Activated CD8-positive, alpha-beta memory T cell treated with anti-CD3 and anti-CD28 coated beads, Interleukin-2, amount 10 ng/mL, durations not matched to agents 7 days and 5 days (primary cell): Measurements from ENCODE around the gene DHRSX. TPM values are rescaled to one million over a fixed set of nuclear protein-coding genes. Genes with fewer than 3 reads are reported as not detected.

Experiments
- ATAC-seq: fragments of 150-1000 bp; cut with Tn5 transposase; one replicate; pipeline ENCODE4 v1.10.0; 2021; ENCODE audit warnings: moderate library complexity
- CTCF ChIA-PET: fragments of 350-600 bp; sonication (Branson Sonifier 250); formaldehyde crosslinking; loops from one replicate; lab custom pipeline; 2021; ENCODE audit warnings: antibody characterized with exemption; lab: Charles Lee
- DNase-seq: peaks from one replicate; pipeline ENCODE4 v3.0.0-alpha.2; 2020
- H3K27ac Mint-ChIP-seq: one replicate; pipeline ENCODE4 v1.8.0; 2021; ENCODE audit warnings: mild to moderate bottlenecking, mixed read lengths
- H3K27me3 Mint-ChIP-seq: one replicate; pipeline ENCODE4 v1.8.0; 2021; ENCODE audit warnings: mixed read lengths
- H3K36me3 Mint-ChIP-seq: one replicate; pipeline ENCODE4 v1.8.0; 2021; ENCODE audit warnings: mild to moderate bottlenecking, mixed read lengths
- H3K4me1 Mint-ChIP-seq: one replicate; pipeline ENCODE4 v1.8.0; 2021; ENCODE audit warnings: mixed read lengths
- H3K4me3 Mint-ChIP-seq: one replicate; pipeline ENCODE4 v1.8.0; 2021; ENCODE audit warnings: mild to moderate bottlenecking, moderate library complexity, mixed read lengths
- H3K9me3 Mint-ChIP-seq: one replicate; pipeline ENCODE4 v1.8.0; 2022; ENCODE audit warnings: low read depth, mixed read lengths
- total RNA-seq, 2 experiments: library from RNA; stranded (reverse); gene quantifications; one replicate each; pipeline ENCODE4 v1.2.3, GENCODE V29; 2021

The DHRSX gene
- total RNA-seq, 2 experiments from 2014 or later = 21.1 to 22.5 TPM

GRCh38 chrX:2188330-2188792 is 312.4 kb downstream of the DHRSX start:
- no peaks in the 10 kb centered on the region for H3K27me3 Mint-ChIP-seq
- no peaks in the 10 kb centered on the region for H3K4me1 Mint-ChIP-seq
- DNase-seq = no peak
- H3K9me3 Mint-ChIP-seq = peaks cover 17% of the 10 kb centered on the region
- peaks cover 2% of the 10 kb centered on the region for H3K36me3 Mint-ChIP-seq
- no peak for ATAC-seq
- no peak overlapping the region for H3K27ac Mint-ChIP-seq
- CTCF ChIA-PET = no interaction called here
- no peak overlapping the region for H3K4me3 Mint-ChIP-seq

GRCh38 chrX:2187352-2188115 is 313.2 kb downstream of the DHRSX start:
- Mint-ChIP-seq H3K4me3 (no peak overlapping the region), H3K27ac (no peak overlapping the region), H3K9me3 (peaks cover 15% of the 10 kb centered on the region), H3K4me1 (no peaks in the 10 kb centered on the region), H3K27me3 (no peaks in the 10 kb centered on the region), H3K36me3 (peaks cover 2% of the 10 kb centered on the region)
- CTCF ChIA-PET = no interaction called here
- ATAC-seq (no peak), DNase-seq (no peak)

GRCh38 chrX:2185341-2186082 is 315.3 kb downstream of the DHRSX start:
- no peak for ATAC-seq
- Mint-ChIP-seq H3K4me3 (no peak overlapping the region), H3K27me3 (no peaks in the 10 kb centered on the region), H3K36me3 (peaks cover 2% of the 10 kb centered on the region), H3K9me3 (peaks cover 15% of the 10 kb centered on the region), H3K27ac (no peak overlapping the region), H3K4me1 (no peaks in the 10 kb centered on the region)
- CTCF ChIA-PET = no interaction called here
- no peak for DNase-seq

GRCh38 chrX:2184089-2184488 is 316.7 kb downstream of the DHRSX start:
- H3K4me3 Mint-ChIP-seq = no peak overlapping the region
- H3K9me3 Mint-ChIP-seq = peaks cover 8% of the 10 kb centered on the region
- peaks cover 2% of the 10 kb centered on the region for H3K36me3 Mint-ChIP-seq
- no peaks in the 10 kb centered on the region for H3K4me1 Mint-ChIP-seq
- H3K27me3 Mint-ChIP-seq = no peaks in the 10 kb centered on the region
- no peak overlapping the region for H3K27ac Mint-ChIP-seq
- DNase-seq = no peak
- ATAC-seq = no peak
- CTCF ChIA-PET = no interaction called here

GRCh38 chrX:2183193-2183725 is 317.5 kb downstream of the DHRSX start:
- CTCF ChIA-PET = no interaction called here
- peaks cover 8% of the 10 kb centered on the region for H3K9me3 Mint-ChIP-seq

GRCh38 chrX:2177541-2177940 is 323.2 kb downstream of the DHRSX start:
- H3K27me3 Mint-ChIP-seq = no peaks in the 10 kb centered on the region
- H3K9me3 Mint-ChIP-seq = peaks cover 19% of the 10 kb centered on the region
- no peak overlapping the region for H3K27ac Mint-ChIP-seq
- no peak for DNase-seq
- CTCF ChIA-PET = no interaction called here
- H3K4me3 Mint-ChIP-seq = no peak overlapping the region
- peaks cover 2% of the 10 kb centered on the region for H3K36me3 Mint-ChIP-seq
- H3K4me1 Mint-ChIP-seq = no peaks in the 10 kb centered on the region
- no peak for ATAC-seq

More at GRCh38 chrX:2183193-2183725, 317.5 kb downstream of the DHRSX start:
- Mint-ChIP-seq H3K27ac (no peak overlapping the region), H3K27me3 (no peaks in the 10 kb centered on the region), H3K4me1 (no peaks in the 10 kb centered on the region), H3K4me3 (no peak overlapping the region), H3K36me3 (peaks cover 2% of the 10 kb centered on the region)
- DNase-seq = no peak
- ATAC-seq = no peak

- no peaks in the 10 kb centered on the region for H3K4me1 Mint-ChIP-seq
- H3K27ac Mint-ChIP-seq = no peak overlapping the region
- H3K9me3 Mint-ChIP-seq = peaks cover 19% of the 10 kb centered on the region
- DNase-seq (no peak), ATAC-seq (no peak)
- CTCF ChIA-PET = no interaction called here
- no peak overlapping the region for H3K4me3 Mint-ChIP-seq
- H3K36me3 Mint-ChIP-seq = peaks cover 2% of the 10 kb centered on the region
- H3K27me3 Mint-ChIP-seq = no peaks in the 10 kb centered on the region
Observed at GRCh38 chrX:2176733-2177132, 324.0 kb downstream of the DHRSX start.

- Mint-ChIP-seq H3K9me3 (peaks cover 19% of the 10 kb centered on the region), H3K27ac (no peak overlapping the region), H3K27me3 (no peaks in the 10 kb centered on the region), H3K4me1 (no peaks in the 10 kb centered on the region), H3K36me3 (peaks cover 2% of the 10 kb centered on the region), H3K4me3 (no peak overlapping the region)
- CTCF ChIA-PET = no interaction called here
- ATAC-seq (no peak), DNase-seq (no peak)
Observed at GRCh38 chrX:2176274-2176673, 324.5 kb downstream of the DHRSX start.

- Mint-ChIP-seq H3K27ac (no peak overlapping the region), H3K9me3 (peaks cover 32% of the 10 kb centered on the region), H3K27me3 (no peaks in the 10 kb centered on the region), H3K4me3 (no peak overlapping the region), H3K36me3 (peaks cover 3% of the 10 kb centered on the region), H3K4me1 (no peaks in the 10 kb centered on the region)
- no peak for DNase-seq
- ATAC-seq = no peak
- CTCF ChIA-PET = no interaction called here
Observed at GRCh38 chrX:2172359-2172758, 328.4 kb downstream of the DHRSX start.

Other genes with a start within 250 kb of the DHRSX start
- gene ZBED1, start within 50 bp of the DHRSX start, total RNA-seq = 10 to 100 TPM; 31.7 to 34.9 TPM
- gene CD99, start 190.3 kb upstream of the DHRSX start, total RNA-seq = 100 to 1,000 TPM; 259 to 286 TPM